GM21529 (cell line): ENCODE measurements around the gene RBBP5.

Source experiments
- ATAC-seq: cut with Tn5 transposase; IDR thresholded peaks from one replicate; pipeline ENCODE4 v1.9.1; 2021; ENCODE audit not compliant: unreplicated experiment

RBBP5 gene

DNA sequence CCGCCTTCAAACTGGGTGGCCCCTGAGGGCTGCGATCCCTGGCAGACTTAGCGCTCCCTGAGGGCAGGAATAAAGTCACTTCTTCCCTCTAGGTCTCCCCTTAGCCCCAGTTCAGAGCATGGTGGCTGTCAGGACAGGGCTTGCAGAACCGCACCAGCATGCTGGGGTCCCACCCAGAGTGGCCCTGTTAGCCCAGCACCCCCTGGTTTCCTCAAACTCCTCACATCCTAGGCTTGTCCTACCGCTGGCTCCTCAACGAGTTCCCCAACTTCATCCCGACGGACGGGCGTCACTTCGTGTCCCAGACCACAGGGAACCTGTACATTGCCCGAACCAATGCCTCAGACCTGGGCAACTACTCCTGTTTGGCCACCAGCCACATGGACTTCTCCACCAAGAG lies 62.9 kb downstream of the RBBP5 start:
- ATAC-seq, result no peak

DNA sequence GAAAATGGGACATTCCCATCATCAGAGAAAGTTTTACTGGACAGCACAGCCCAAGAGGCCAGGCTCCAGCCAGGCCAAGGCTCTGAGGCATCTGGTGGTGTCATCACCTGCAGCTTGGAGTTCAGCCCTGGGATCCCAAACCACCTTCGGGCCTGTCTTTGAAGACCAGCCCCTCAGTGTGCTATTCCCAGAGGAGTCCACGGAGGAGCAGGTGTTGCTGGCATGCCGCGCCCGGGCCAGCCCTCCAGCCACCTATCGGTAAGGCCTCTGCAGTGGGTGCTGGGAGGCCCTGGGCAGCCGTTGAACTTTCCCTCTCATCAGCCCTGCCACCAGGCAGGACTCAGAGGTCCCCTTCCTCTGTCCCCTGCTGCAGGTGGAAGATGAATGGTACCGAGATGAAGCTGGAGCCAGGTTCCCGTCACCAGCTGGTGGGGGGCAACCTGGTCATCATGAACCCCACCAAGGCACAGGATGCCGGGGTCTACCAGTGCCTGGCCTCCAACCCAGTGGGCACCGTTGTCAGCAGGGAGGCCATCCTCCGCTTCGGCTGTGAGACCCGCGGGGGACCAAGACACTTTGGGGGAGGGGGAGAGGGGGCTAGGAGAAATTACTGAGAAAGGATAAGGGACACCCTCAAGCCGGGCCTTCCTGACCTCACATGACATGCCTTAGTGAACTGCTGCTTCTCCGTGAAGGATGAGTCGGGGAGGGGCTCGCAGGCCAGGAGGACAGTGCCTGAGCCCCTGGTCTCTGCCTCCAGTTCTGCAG lies 63.8 kb downstream of the RBBP5 start:
- ATAC-seq, result no peak

DNA sequence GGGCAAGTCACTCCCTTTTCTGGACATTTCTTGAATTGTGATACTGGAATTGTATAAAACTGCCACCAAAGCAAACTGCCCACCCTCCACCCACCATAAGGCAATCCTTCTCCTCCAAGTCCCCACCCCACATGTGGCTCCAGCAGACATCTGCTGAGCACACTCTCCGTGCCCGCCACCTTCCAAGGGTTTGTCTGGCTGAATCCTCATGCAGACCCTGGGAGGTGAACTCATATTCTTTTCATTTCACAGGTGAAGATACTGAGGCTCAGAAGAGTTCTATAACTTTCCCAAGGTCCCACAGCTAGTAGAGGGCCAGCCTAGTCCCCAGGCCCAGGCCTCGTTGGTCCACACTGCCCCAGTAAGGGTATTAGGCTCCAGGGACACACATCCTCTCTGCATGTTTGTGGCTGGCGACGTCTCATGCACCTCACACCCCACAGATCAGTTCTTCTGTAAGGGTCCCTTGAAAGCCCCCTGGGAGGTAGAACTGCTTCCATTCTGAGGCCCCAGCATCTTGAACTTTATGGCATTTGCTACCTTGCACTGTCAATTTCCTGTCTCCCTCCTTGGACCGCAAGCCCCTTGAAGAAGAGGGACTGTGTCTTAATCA lies 64.7 kb downstream of the RBBP5 start:
- ATAC-seq, result no peak

DNA sequence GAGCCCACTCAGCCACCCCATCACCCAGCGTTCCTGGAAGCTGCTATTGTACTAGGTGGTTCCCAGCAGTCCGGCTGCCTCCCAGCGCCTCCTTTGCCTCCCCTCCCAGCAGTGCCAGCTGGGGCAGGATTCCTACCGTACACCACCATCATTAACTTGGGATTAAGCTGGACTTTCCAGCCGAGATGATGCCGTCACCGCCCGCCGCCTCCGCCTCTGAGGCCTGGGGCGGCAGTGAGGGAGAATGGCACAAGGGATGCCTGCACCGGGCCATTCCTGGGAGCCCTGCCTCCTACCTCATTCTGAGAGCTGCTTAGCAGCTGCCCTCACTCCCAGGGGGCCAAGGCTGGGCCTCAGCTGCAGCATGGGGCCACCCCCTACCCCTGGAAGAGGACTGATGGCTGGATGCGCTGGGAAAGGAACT lies 65.6 kb downstream of the RBBP5 start:
- ATAC-seq, result no peak

DNA sequence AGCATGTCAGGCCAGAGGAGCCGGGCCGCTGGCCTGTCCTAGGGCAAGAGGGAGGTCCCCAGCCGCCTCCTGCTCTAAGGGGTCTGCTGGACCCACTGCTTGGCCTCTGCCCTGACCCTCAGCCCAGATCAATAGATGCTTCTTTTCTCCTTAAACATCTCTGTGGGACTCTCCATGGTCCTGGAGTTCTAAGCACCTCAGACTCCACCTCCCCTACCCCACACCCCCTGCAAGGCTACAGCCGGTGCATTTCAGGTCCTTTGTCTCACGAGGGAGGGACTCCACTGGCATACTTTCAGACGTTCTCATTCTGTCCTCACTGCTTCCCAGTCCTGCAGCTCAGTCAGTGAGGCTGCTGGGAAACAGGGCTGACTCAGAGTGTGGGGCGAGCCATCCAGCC lies 67.8 kb downstream of the RBBP5 start:
- no peak for ATAC-seq

DNA sequence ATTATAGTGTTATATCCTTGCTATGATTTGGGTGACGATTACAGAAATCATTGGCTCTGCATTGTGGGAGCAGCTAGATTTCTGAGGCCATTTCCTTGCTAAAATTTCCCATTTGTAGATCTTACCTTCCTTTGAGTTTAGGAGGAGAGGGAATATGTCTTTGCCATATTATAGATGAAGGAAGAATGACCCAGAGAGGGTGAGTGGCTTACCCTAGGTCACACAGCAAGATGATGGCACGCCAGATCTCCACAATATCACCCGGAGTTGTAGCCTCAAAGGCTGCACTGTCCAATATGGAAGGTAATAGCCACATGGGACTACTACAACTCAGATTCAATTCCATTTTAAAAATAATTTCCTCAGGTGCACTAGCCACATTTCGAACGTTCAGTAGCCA lies 68.5 kb downstream of the RBBP5 start:
- ATAC-seq, result no peak

DNA sequence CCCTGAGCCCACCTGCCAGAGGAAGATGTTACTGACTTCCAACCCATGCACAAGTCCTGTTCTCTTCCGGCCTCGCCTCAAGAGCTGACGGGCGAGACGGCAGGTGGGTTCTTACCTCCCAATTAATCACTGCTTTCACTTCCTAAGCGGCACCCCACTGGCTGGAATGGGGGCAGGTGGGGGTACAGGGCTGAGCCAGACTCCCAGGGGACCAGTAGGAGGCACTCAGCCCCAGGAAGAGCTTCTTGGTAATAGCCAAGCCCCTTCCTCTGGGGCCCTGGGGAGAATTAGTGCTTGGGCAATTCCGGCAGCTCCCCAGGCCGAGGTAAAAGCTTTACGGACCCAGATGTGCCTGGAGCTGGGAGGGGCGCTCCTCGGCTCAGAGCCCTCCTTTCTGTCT lies 69.1 kb downstream of the RBBP5 start:
- no peak for ATAC-seq

DNA sequence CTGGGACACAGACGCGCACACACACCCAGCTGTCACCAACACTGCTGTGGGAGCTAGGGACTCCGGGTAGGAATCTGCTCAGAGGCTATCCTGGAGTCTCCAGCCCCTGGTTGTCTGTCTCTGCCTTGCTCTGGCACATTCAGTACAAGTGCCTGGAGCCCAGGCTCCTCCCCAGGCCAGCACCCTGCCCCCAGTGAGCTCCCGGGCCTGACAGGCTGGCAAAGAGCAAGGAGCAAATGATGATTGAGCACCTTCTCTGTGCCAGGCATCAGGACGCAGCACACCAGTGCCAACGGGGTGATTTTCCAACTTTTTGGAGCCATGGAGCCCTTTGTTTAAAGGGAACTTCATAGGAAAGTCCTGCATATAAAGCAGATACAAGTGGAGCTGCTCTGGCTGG lies 72.3 kb downstream of the RBBP5 start:
- no peak for ATAC-seq

DNA sequence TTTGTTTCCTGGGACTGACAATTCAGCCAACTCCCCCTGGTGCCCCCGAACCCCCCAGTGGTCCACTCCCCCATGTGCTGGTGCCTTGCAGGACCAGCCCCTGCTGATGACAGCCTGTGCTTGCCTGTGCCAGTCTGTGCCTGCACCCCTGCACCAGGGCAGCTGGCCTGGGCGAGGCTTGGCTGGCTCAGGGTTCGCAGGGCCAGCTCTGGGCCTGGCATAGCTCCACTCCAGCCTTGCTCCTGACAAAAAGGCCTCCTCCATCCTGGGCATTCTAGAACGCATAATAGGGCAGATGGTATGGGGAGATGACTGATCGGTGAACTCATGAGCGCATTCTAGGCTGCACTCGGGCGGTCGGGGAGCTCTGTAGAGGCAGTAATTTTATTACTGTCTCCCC lies 73.4 kb downstream of the RBBP5 start:
- ATAC-seq, result no peak

DNA sequence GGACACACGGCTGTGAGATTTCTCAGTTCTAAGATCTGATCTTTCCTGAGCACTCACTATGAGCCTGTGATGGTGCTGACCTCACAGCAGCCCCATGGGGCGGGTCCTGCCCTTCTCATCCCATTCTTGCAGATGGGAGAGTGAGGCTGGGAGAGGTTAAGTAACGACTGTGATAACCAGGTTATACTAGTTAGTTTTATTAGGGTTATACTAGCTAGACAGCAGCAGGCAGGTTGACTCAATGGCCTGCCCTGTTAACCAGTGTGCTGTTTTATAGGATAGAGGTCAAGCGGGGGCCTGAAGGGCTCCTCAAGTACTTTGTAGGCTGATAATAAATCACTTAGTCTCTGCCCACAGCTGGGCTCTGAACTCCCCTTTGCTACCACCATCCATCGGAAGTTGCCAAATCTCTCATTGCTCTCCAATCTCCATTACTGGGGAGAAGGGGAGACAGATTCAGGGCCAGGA lies 74.0 kb downstream of the RBBP5 start:
- no peak for ATAC-seq

DNA sequence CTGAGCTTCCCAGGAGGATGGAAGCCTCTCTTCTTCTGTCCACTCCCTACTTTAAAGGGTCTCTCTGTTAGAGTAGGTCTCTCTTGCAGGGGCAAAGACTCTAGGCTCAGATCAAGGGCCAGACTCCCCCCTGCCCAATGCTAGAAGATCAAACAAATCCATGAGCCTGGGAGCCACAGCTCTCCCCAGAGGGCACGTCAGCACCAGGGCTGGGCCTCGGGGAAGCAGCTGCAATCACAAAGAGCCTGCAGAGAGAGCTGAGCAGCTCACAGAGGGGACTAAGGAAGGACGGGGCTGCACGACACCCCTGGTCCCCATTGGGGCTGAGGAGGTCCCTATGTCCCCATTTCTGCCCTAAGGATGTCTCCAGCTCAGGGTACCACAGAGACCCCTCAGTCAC lies 74.9 kb downstream of the RBBP5 start:
- ATAC-seq, result no peak

DNA sequence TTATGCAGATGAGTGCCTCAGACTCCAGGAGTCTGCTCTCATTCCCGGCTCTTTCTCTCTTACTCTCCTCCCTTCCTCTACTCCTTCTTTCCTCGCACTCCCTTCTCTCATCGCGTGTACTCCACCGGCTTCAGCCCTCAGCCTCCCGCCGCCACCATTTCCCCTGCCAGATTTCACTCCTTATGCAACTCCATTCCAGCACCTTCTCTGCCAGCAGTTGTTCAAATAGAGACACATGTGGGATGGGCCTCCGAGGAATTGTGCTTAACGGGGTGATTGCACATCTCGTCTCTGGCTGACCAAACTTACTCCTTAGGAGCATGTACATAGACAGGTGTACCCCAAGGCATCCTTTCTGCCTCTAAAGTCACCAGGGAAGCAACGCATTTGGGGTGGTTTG lies 76.6 kb downstream of the RBBP5 start:
- ATAC-seq, result no peak

DNA sequence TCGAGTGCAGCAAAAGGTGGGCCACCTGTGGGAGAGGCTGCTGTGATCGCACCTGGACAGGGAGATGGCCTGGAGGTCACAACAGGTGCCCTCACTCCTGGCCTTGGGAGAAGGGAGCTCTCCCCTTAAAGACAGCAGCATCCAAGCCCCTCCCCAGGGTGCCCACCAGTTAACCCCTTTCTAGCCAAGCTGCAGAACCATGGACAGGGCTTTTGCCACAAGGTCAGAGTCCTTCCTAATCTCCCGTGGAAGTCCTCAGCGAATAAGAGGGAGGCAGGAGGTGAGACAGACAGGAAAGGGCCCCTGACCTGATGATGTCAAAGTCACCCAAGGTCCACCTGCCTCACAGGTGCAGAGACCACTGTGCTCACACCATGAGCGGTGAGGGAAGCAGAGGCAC lies 77.0 kb downstream of the RBBP5 start:
- no peak for ATAC-seq

DNA sequence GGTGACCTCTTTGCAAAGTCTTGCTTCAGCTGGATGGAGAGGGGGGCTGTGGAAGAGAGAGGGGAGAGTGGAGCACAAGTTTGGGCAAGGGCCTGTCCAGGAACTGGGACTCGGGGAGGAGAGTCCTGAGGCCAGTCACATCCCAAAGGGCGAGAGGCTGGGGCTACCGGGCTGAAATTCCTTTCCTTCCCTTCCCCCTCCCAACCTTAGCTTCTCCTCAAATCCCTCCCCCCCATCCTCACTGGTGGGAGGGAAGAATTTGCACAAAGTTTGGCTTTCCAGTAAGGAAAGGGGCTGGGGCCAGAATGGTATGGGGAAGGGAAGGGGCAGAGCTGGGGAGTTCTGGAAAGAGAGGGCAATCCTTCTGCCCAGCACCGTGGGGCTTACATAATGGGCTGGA lies 77.9 kb downstream of the RBBP5 start:
- no peak for ATAC-seq

DNA sequence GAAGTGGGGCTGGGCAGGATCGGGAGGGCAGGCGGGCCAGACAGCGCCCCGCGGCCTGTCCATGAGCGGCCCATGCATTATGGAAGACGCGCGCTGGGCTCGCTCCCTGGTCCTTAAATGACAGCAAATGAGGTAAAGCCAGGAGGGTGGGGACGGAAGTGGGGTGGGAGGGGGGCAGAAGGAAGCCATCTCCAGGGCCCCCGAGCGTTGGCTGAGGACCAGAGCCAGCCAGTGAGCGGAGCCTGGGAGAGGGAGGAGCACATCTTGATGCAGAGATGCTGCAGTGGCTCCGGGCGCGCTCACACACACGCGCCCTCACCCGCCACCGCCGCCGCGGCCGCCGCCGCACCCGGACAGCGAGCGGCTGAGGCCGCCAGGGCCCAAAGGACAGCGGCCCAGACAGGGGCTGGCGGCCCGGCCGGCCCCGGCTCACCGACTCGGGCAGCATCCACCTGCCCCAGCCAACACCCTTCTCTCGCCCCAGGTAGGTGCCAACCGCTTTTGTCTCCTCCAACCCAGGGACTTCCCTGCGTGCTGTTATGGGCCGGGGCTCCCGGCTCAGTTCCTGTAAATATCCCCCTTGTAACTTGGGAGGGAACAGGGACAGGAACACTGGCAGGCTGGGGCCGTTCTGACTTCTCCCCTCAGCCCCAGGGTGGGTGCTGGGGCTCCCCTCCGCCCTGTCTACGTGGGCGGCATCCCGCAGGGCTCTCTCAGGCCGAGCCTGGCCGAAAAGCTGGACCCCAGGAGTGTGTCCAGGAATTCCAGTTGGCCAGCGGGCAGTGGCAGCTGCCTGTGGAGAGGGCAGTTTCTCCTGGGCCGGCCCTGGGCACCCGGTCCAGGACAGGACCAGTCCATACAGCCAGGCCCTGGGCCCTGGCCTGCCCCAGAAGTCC lies 78.6 kb downstream of the RBBP5 start, which contains the start of gene CNTN2:
CNTN2 (plus strand) TSS at position 302 of the 896 bp plus-strand sequence. CDS start 9,974 bp downstream, outside the sequence.
- ATAC-seq, result no peak

DNA sequence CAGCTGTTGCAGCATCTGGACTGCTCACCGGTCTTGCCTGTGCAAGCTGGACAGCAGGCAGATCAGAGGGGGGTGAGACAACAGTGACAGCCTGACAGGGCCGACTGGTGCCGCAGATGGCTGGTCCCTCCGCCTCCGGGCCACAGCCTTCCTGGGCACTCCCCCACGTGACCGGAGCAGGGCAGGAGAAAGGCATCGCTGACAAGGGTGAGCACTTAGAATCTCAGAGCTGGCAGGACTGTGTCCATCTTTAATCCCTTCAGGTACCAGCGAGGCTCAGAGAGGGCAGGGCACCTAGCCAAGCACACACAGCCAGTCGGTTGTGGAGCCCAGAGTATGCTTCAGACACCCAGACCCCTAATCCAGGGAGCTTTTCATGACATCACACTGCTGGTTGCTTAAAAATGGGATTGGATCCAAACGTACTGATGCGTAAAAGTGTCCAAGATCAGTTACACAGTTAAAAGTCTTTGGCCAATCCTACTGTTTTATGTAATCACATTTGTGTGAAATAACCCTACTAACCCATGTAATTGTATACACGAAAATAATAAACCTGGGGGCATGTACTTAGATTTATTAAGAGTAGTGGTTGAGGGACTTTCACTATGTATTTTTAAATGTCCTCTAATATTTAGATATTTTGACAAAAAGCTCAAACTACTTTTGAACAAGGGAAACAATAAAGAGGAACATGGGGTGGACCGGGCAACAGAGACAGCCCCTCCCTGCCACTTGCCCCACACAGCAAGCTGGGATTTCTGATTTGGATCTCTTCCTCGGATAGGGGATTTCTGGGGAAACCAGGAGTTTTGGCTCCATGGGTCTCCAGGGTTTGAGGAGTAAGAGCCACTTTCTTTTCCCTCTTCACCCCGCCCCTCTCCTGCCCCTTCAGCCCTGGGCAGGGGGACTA lies 79.5 kb downstream of the RBBP5 start:
- no peak for ATAC-seq

DNA sequence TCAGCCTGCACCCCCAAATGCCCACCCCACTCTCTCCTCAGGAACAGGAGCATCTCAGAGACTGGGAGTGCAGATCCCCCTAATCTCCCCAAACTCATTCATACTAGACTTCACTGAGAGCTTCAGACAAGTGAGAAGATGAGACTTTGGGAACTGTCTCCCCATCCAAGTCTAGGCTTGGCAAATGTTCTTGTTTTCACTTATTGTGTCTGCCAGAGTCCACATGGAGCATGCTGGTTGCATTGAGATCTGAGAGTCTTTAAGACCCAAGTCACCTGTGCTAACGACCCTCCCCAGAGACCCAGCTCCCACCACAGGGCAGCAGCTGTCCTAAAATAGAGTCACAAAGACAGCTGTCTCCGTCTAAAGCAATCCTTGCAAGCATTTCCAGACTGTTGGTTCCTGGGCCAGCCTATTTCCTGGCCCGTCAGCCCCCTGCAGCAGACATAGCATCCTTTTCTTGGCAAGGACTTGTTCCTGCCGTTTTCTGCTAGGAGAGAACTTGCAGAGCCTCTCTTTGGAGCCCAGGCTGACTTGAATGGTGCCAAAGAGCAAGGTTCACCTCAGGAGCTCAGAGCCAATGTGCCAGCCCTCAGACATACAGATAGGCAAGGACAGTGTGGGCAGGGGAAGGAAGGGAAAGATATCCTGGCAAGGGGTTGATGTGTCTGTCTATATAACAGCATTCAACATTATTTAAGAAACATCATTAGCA lies 80.6 kb downstream of the RBBP5 start:
- no peak for ATAC-seq

DNA sequence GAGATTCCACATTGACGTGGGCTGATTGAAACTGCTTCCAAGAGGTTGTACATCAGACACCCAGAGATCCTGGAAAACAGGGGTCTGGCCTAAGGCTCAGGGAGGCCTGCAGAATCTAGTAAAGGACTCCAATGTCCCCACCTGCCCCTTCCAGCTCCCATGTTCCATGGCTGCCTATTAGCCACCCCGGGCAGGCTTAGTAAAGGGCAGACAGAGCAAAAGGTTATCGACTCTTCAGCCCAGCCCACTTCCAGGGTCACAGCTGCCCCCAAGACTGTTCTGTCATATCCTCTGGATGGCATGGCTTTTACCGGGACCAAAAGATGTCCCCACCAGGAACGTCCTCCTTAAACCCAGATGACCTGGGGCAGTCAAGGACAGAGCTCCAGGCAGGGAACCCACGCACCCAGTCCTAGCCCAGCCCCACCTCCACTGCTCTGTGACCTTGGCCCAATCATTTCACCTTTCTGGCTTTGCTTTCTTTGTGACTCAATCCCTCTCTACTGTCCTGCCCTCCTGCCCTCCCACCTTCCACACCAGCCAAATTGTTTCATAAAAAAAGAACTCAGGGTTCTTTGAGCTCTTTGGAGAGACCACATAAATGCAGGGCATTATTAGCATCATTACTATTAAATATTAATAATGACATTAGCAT lies 83.5 kb downstream of the RBBP5 start:
- ATAC-seq, result no peak

DNA sequence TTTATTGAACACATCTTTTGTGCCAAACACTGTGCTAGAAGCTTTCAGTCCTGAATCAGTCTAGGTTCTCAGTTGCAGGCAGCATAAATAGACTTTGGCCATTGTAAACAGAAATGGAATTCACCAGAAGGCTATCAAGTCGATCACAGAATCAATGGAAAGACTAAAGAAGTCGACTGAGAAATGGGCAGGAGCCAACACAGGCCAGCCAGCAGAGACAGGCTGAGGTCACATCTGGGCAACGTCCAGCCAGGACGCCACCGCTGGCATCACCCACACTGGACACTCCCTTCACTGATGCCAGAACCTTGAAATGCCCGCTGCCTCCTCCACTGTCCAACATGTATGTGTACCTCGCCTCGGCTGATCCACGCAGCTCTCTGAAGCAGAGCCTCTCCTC lies 84.2 kb downstream of the RBBP5 start:
- no peak for ATAC-seq
